AG09319 (cell line): ENCODE data around the gene SSC5D.

Experiments used
- DNase-seq: peaks from one replicate; pipeline ENCODE4 v3.0.0-alpha.2; 2010; ENCODE audit warnings: low read depth; ENCODE audit errors: extremely low read depth
- CTCF ChIP-seq: IDR thresholded peaks from 2 replicates; pipeline ENCODE4 v1.5.1; 2011; ENCODE audit warnings: low read depth, mild to moderate bottlenecking, inconsistent platforms, low read length, moderate library complexity

The SSC5D gene

DNA sequence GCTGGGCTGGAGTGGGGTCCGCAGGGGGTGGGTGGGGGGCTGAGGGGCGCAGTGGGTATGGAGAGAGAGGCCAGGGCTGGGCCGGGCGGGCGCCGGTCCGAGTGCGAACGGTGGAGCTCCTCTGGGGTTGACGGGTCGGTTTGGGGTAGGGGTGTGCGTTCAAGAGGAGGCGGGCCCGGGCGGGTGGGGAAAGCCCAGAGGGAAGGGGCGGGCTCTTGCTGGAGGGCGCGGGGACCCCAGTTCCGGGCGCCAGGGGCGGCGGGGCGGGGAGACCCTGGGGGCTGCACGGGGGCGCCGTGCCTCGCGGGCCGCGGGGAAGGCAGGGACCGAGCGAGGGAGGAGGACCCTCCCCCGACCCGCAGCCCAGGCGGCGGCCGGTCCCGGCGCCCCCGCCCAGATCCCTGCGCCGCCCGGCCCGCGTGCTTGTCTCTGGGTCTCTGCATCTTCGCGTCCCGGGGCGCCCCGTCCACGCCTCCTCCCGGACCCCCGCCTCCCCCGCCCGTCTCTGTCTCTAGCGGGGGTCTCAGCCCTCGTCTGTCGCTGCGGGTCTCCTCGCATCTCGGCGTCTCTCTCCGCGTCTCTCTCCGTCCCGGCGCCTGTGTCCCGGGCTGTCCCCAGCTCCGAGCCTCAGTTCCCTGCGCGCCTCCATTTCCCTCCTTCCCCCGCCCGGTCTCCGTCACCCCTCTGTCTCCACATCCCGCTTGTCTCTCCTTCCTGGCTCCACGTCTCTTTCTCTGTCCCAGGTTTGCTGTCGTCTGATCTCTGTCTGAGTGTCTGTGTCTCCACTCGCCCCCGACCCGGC lies 36.9 kb upstream of the SSC5D start:
- no peak for TF ChIP-seq CTCF
- DNase-seq, result no peak

DNA sequence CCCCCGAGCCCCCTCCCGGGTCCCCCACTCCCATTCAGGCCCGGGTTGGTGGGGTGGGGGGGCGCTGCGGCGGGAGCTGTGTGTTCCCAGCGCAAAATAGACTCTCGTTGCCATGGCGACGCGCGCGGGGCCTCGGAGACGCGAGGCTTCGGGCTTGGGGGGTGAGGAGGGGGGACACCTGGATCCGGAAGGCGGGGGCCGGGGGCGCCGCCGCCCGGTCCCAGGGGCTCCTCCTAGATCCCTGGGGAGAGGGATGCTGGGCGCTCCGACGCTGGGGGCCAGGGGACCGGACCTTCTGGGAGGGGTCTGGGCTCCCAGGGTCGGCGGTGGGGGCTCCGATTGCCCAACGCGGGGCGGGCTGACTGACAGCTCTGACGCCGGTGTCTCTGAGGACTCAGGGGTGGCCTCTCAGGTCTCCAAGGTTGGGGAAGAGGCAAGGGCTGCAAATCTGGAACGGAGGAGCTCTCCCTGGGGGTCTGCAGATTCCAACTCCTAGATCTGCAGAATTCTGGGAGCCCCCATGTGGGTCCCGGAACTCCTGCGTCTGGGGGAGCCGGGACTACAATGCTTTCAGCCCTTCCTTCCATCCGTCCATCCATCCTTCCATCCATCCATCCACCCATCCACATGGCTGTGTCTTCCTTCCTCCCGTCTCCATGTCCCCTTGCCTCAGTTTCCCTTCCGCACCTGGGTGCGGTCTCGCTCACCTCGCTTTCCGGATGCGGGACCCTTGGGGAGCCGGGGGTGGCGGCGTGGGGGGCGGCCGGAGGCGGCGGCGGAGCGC lies 36.1 kb upstream of the SSC5D start:
- DNase-seq, result no peak
- no peak for TF ChIP-seq CTCF

GRCh38 chr19:55452749-55453346 lies 35.4 kb upstream of the SSC5D start:
- TF ChIP-seq CTCF, result no peak
- no peak for DNase-seq

DNA sequence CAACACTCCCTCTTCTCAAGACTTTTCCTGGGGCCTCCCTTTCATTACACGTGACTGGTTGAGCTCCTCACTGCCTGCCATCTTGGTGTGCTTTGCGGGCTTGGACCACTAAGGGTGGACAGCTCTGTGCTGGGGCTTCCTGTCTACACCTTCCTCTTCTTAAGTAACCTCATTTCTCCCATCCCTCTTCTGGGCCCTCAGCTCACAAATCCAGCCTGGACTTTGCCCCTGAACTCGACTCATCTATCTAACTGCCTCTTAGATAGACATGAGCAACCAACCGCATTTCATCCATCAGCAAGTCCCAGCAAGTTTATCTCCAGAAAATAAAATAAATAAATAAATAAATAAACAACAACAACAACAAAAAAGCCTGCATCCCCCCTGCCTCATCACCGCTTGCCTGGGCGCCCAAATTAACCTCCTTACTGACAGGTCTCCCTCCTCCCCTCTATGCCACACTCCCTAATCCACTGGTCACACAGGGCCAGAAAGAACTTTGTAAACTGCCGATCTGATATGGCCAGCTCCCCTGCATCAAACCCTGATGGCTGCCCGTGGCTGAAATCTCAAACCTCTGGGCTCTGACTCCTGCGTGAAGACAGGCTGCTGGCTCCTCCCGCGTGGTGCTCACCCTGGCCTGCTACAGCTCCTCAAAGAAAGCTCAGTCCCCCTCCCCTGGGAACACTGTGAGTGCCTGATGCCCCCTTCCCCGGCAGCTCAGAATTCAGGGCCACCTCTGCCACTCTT lies 34.5 kb upstream of the SSC5D start:
- no peak for TF ChIP-seq CTCF
- DNase-seq, result no peak

DNA sequence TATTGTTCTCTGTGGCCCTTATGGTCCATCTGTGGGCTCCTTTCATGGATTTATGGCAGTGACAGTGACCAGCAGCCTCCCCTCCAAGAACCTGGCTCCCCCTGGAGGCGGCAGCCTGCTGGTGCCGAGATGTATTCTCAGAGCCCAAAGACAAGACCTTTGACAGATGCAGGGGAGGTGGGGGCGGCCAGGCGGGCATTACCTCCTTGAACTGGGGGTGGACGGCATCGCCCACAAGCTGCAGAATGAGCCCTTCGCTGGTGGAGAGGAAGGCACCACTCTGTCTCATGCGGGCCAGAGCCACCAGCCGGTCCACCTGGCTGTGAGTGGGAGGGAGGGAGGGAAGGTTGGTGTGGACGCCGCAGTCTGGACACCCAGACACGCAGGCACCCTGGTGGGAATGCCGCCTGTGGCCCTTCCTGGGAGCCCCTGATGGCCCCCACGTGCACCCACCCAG lies 33.4 kb upstream of the SSC5D start:
- peak; percentile 72 for TF ChIP-seq CTCF
- DNase-seq, result no peak

GRCh38 chr19:55455576-55456235 lies 32.5 kb upstream of the SSC5D start:
- TF ChIP-seq CTCF, result no peak
- DNase-seq, result no peak
